ENCODE measurements around the gene LELP1.
"Not testable (repeated sequence)": the region's sequence is repeated elsewhere in the genome, so short reads cannot be mapped to it uniquely, and the experiment has no call there.

Gene LELP1
- 0 reads per million in 2 donors for total RNA-seq

GRCh38 chr1:153203130-153203529 lies at the start of gene LELP1:
TSS of gene LELP1 (plus strand) at chr1:153203430. CDS start at chr1:153204708, 1,278 bp downstream.
- DNase-seq = no peak

GRCh38 chr1:153155541-153155940 lies 47.7 kb upstream of the LELP1 start:
- DNase-seq = no peak

DNA sequence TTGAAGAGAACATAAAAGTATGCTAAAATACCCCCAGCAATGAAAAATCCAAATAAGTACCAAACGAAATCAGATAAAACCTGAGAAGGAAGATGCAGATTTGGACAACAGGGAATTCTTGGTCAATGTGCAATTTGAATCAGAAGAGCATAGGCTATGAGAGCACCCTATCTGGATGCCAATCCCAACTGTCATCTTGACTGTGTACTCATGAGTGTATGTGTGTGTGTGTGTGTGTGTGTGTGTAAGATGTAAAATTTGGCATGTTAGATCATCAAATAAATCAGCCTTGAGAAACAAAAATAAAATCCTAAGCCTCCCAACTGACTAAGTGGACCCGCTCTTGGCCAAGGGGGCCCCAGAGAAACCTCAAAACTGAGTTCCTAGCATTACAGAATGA lies 34.5 kb upstream of the LELP1 start:
- DNase-seq = no peak

DNA sequence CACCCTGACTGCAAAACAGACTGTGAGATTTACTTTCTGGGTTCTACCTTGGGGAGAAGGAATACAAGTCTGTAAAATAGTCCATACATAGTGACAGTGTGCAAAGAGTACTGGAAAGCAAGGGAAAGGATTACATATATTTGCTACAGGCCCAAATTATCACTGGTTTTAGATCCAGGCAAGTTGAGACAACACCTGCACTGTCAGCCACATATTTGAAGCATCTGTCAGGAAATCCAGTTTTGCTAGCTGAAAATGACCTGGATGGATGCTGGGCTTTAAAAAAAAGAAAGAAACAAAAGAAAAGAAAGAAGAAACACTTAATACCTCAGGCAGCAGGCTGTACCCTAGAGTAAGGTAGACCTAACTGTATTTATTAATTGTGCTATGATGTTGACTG lies 28.6 kb upstream of the LELP1 start:
- no peak for DNase-seq

GRCh38 chr1:153178922-153179321 lies 24.3 kb upstream of the LELP1 start:
- no peak for DNase-seq

DNA sequence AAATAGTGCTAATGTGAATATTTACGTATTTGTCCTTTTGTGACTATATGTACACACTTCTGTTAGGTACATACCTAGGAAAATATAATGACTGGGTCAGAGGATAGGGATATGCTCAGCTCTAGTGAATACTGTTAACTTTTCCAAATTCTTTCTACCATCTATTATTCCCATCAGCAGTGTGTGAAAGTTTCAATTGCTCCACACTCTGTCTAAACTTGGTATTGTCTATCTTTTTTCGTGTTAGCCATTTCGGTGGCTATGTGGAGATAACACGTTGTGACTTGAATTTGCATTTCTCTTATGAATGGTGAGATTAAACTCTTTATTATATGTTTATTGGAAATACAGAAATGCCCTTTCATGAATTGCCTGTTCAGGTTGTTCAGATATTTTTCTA lies 22.7 kb upstream of the LELP1 start:
- DNase-seq = no peak

DNA sequence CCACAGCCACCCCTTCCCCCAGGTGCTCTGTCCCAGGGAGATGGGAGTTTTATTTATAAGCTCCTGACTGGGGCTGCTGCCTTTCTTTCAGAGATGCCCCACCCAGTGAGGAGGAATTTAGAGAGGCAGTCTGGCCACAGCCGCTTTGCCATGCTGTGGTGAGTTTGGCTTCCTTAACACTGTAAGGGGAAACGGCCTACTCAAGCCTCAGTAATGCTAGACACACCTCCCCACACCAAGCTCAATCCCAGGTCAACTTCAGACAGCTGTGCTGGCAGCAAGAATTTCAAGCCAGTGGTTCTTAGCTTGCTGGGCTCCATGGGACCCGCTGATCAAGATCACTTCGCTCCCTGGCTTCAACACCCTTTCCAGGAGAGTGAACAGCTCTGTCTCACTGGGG lies 14.9 kb upstream of the LELP1 start:
- not testable (repeated sequence) for DNase-seq

DNA sequence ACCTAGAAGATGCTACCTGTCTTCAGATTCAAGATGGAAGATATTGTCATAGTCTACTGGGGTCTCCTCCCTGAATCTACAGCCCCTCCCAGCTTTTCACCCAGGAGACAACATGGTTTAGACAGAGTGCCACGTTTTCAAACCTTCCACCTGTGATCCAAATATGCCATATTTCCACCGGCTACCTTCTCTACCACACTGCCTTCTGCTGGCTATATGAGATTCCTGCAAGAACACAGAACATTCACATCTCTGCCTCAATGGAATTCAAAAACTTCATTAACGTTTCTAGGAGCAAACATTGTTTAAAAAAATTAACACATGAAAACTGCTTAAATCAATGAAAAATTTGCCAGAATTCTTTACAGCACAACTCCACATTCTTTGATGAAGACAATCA lies 12.9 kb upstream of the LELP1 start:
- DNase-seq = no peak

DNA sequence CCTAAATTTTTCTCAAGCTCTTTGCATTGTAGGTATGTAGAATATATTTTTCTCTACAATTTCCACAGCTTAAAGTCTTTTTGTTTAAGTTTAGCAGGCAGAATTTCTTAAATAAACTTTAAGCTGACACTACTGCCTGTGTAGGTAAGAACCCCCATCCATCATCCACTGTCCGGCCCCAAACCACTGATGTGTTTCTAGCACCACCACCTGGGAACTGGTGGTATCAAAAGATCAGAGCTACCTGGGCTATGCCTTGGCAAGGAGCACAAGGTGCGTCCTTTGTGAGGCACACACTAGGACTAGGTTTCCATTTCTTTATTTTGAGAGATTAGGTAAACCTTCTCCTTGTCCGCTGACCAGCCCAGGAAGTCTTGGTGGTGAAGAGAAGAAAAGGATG lies 10.5 kb upstream of the LELP1 start:
- DNase-seq = peak in 1 of 5 experiments; percentile 4

DNA sequence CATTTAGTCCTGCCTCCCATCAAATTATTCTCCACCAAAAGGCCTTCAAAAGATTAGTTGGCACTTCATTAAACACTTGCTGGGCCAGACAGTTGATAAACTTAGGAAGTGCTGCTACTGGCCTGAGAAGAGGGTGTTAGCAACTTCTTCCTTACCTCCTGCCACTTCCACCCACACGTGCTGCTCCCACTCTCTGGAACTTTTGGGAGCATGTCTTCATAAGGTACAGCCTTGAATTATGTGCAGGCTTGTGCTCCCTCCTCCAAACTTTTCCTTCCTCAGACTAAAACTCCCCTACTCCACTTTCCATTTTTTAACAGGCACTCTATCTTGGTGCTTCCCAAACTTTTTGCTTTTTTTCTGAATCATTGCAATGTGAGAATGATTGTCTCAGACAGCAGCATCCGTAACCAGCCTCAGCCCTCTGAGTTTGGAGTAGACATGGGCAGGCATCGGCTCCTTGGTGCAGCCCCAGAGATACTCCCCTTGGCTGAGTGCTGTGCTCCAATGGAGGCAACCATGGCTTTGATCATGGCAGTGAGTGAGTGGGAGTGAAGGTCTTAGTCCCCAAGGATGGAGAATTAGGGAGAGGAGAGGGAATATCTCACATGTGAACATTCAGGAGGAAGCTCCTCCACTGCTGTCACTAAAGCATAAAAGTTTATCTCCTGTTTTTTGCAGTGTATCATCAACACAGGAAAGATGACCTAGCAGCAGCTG lies 8.7 kb upstream of the LELP1 start:
- DNase-seq = no peak

GRCh38 chr1:153195216-153195615 lies 8.0 kb upstream of the LELP1 start:
- DNase-seq = no peak

- DNase-seq = no peak
Observed at GRCh38 chr1:153202006-153202405, 1.2 kb upstream of the LELP1 start.

- DNase-seq = no peak
Observed at GRCh38 chr1:153206631-153207030, 3.4 kb downstream of the LELP1 start.

- DNase-seq = no peak
Observed at GRCh38 chr1:153210206-153210605, 7.0 kb downstream of the LELP1 start.

DNA sequence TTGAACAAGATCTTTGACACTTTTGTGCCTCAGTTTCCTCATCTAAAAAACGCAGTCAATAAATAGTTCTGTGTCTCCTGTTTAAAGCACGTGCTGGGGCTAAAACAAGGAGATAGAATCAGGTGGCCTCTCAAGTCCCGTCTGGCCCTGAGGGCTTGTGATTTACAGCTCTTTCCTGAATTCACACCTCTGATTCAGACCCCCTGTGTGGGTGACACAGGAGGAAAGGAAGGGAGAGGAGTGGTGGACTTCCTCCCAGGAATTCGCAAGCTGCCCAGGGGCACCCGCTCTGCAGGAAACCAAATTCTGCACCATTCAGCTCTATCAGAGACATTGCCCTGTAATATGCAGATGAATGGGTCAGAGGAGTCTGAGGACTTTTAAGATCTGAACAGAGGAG lies 9.0 kb downstream of the LELP1 start:
- DNase-seq = no peak

- DNase-seq = no peak
Observed at GRCh38 chr1:153213519-153213918, 10.3 kb downstream of the LELP1 start.

GRCh38 chr1:153217212-153217611 lies 14.0 kb downstream of the LELP1 start, which contains the start of gene PRR9:
TSS of gene PRR9 (plus strand) at chr1:153217584. CDS start at chr1:153218145, 561 bp downstream.
- DNase-seq = no peak

GRCh38 chr1:153217744-153218416 lies 14.7 kb downstream of the LELP1 start:
- no peak for DNase-seq

GRCh38 chr1:153220606-153221303 lies 17.5 kb downstream of the LELP1 start:
- DNase-seq = no peak

GRCh38 chr1:153223040-153223891 lies 20.0 kb downstream of the LELP1 start:
- peak in 3 of 5 experiments; percentile 18 to 40 (median 26) for DNase-seq

GRCh38 chr1:153227810-153228209 lies 24.6 kb downstream of the LELP1 start:
- no peak for DNase-seq

DNA sequence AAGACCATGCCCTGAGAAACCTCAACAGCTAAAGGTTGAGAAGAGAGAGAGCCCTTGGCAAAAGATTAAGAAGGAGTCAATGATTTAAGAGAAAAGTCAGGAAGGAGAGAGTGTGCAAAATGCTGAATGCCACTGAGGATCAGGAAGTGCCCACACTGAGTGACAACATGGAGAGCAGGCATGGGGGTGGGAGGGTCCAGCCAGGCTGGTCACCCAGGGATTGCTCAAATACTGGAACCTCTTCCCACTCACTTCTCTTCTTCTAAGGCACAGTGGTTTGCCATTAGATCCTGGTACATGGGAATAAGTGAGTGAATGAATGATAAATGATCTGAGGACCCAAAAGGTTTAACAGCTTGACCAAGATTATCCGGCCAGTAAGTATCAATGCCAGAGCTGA lies 25.3 kb downstream of the LELP1 start:
- no peak for DNase-seq

All from T-helper 2 cell (primary cell).